HG03575 (cell line): Measurements from ENCODE around the gene ADGRL1.
"Not testable (repeated sequence)": the region's sequence is repeated elsewhere in the genome, so short reads cannot be mapped to it uniquely, and the experiment has no call there.

Experiments used
- ATAC-seq: cut with Tn5 transposase; IDR thresholded peaks from one replicate; pipeline ENCODE4 v1.9.1; 2021; ENCODE audit not compliant: unreplicated experiment, insufficient number of reproducible peaks, low FRiP score; ENCODE audit errors: extremely low read depth

The ADGRL1 gene

DNA sequence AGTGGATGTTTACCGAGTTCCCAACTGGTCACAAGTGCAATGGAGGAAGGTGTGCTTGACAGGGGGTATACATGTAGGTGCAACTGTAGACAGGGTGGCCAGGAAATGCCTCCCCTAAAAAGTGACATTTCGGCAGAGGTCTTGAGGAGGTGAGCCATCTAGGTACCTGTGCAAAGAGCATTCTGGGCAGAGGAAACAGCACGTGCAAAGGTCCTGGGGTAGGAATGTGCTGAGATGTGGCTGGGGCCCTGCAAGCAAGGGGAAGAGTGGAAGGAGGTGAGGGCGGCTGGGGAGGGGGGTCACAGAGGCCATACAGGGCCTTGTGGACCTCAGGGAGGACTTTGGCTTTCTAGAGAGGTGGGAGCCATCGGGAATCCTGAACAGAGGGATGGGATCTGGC lies 8.1 kb downstream of the ADGRL1 start:
- ATAC-seq = no peak

DNA sequence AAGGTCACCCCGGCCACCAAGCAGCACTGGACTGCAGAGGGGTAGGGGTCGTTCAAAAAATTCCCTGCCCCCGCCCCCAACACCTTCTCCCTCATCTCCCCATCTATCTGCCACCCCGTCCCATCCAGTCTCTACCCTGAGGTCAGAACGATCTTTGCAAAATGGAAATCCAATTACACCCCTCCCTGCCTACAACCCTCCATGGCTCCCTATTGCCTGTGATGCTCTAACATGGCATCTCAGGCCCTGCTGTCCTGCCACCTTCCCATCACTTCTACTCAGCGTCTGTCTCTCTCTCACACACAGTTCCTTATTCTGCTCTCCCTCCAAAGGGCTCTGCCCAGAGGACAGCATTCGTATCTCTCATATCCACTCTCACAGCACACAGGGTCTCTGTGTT lies 8.7 kb downstream of the ADGRL1 start:
- ATAC-seq = not testable (repeated sequence)

DNA sequence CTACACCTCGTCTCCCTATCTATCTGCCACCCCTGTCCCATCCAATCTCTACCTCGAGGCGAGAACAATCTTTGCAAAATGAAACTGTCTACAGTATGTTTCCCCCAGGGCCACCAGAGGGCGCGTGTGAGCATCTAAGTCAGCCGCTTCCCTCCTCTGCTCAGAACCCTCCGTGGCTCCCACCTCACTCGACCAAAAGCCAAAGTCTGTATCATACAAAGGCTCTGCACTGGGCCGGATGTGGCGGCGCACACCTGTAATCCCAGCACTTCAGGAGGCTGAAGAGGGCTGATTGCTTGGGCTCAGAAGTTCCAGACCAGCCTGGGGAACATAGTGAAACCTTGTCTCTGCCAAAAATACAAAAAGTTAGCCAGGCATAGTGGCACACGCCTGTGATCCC lies 9.9 kb downstream of the ADGRL1 start:
- ATAC-seq = not testable (repeated sequence)

DNA sequence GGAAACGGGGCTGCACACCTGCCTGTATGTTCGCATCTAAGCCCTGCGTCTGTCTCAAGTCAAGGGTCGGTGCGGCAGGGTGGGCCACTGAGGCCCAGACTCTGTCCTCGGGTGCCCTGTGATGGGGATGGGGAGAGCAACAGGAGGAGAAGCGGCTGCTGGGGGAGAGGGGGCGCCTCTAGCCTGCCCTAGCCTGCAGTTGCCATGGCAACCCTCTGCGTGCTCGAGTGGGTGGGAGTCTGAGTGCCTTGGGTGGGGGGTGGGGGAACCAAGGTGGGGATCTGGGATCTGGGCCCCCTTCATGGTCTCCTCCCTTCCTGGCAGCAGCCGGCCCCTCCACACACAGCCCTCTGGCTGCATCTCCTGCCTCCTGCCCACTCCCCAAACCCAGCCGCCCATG lies 10.8 kb downstream of the ADGRL1 start:
- not testable (repeated sequence) for ATAC-seq

DNA sequence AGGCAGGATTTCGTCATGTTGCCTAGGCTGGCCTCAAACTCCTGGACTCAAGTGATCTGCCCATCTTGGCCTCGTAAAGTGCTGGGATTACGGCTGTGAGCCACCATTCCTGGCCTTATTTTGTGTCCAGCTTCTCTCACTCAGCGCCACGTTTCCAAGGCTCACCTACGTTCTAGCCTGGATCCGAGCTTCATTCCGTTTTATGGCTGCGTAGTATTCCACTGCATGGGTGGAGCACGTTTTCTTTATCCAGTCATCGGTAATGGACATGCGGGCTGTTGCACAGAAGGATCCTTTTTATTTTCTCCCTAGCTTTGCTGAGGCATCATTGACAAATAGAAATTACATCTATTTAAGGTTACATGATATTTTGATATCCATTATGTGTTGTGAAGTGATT lies 16.6 kb downstream of the ADGRL1 start:
- no peak for ATAC-seq

DNA sequence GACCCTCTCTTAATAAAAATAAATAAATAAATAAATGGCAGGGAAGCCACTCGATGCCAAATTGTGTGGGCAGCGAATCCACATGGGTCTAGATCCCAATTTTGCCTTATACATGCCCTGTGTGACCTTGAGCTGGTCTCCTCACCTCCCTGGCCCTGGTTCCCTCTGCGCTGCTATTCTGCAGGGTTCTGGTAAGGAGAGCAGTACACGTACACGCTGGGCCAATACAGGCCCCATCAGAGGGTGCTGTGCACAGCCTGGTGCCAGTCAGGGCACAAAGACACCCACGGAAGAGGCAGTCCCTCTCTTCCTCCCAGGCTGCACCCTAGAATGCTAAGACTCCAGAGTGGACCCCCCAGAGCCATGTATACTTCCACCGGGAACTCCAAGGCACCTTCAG lies 17.9 kb downstream of the ADGRL1 start:
- ATAC-seq = not testable (repeated sequence)

DNA sequence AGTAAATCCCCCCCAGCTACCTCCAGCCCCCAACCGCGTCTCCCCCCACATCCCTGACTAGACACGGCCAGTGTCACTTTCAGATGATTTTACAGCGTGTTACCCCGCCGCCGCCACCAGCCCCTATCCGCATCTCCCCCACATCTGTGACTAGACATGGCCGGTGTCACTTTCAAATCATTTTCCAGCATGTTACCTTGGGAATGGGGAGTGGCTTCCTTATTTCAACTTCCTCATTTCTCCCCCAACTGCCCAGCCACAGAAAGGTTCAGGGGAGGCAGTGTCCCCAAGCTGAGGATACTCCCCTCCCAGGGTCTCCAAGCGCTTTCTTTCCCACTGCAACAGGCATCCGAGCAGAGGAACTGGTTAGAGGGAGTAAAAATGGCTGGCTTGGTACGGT lies 18.4 kb downstream of the ADGRL1 start:
- ATAC-seq = no peak

DNA sequence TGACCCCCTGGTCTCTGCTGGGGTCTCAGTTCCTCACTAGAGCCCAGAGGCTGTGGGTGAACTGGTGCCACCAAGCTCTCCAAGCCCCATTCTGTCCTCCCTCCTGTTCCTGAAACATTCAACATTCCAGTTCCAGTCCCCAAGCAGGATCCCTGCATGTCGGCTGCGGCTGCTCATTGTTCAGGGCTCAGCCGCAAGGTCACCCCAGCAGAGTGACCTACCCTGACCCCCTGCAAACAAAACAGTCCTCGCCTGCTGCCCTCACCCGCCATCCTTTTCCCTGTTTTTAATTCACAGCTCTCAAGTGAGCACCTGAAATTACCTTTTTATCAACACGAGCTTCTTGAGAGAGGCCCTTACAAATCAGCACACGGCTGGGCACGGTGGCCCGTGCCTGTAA lies 19.3 kb downstream of the ADGRL1 start:
- not testable (repeated sequence) for ATAC-seq

DNA sequence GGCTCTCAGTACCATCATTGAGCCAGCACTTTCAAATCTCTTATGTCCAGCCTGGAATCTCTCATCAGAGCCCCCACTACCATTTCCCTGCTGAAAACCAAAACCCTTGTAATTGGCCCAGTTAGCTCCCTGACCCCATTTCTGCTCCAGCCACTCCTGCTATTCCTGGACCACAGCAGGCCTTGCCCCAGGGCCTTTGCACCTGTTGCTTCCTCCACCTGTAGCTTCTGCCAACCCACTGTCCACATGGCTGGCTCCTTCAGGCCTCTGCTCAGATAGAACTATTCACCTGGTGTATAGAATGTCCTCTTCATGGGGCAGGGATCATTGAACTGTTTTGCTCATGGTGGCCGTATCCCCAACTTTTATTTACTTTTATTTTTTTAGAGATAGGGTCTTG lies 20.3 kb downstream of the ADGRL1 start:
- not testable (repeated sequence) for ATAC-seq

DNA sequence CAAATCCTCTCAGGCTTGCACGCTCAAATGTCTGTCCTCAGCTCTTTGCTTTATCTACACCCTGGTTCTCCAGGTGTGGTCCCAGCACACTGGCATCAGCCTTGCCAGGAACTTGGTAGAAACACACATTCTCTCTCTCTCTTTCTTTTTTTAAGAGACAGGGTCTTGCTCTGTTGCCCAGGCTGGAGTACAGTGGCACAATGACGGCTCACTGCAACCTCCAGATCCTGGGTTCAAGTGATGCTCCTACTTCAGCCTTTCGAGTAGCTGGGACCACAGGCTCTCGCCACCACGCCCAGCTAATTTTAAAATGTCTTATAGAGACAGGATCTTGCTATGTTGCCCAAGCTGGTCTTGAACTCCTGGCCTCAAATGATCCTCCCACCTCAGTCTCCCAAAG lies 20.8 kb downstream of the ADGRL1 start:
- no peak for ATAC-seq

DNA sequence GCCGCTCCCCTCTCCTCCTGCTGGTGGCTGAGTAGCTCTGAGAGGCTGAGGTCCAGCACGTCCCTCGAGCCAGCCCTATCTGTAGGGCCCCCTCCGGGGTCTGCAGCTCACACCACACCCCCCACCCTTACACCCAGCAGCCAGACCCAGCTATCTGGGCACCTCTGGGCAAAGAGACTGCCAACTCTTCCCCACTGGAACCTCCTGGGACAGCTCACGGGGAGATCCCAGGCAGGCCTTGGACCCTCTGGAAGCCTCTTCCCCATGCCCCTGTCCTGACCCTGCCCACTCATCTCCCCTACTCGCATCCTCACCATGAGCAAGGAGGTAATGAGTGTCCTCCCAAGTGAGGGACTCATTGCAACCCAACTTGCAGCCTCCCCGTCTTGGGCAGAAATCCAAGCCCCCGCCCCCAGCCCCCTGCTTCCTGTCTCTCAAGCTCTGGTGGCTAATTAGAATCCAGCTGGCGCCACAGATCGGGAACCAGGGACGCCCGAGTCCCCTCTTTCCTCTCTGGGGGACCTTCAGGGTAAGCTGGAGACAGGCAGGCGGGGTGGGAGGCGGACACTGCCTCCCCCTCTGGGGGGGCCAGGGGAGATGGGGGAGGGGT lies 22.1 kb downstream of the ADGRL1 start:
- ATAC-seq = no peak

DNA sequence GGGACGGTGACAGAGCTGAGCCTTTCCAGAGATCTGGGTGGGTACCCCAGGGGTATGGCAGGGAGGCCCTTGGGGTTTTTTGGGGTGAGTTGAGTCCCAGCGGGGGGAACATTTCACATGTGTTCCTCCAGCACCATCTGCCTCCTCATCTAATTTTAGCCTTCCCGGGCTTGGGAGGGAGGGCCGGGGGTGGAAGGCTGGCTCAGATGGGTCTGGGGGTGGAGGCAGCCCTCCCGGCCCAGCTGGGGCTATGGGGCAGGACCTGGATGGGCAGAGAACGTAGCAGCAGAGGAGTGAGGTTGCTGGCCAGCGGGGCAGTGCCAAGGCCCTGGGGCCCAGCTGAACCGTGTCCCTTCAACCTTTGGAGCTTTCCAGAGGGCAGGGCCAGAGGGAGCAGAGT lies 23.5 kb downstream of the ADGRL1 start:
- ATAC-seq = no peak

DNA sequence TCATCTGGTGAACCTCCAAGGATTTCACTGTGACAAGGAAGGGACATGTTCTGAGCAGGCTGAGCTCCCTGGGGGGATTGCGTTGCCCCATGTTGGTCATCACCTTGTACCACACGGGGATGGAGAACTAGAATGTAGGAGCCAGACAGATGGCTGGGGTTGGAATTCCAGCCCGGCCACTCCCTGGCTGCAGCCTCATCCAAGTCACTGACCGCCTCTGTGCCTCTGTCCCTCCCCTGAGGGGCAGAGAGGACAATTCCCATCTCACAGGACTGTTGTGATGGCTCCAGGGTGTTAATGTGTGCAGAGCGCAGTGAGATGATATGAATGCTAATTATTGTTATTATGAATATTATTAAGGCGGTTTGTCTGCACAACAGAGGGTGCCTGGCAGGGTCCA lies 24.1 kb downstream of the ADGRL1 start:
- no peak for ATAC-seq

DNA sequence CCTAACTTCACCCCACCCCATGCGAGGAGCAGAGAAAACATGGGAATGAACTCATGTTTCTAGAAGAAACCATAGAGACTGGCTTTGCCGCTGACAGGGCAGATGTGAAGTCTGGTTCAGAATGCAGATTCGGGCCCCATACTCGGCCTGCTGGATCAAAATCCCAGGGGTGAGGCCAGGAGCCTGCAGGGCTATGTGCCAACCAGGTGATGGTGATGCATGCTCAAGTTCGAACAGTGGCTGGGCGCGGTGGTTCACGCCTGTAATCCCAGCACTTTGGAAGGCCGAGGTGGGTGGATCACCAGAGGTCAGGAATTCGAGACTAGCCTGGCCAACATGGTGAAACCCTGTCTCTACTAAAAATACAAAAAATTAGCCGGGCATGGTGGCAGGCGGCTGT lies 24.8 kb downstream of the ADGRL1 start:
- not testable (repeated sequence) for ATAC-seq

DNA sequence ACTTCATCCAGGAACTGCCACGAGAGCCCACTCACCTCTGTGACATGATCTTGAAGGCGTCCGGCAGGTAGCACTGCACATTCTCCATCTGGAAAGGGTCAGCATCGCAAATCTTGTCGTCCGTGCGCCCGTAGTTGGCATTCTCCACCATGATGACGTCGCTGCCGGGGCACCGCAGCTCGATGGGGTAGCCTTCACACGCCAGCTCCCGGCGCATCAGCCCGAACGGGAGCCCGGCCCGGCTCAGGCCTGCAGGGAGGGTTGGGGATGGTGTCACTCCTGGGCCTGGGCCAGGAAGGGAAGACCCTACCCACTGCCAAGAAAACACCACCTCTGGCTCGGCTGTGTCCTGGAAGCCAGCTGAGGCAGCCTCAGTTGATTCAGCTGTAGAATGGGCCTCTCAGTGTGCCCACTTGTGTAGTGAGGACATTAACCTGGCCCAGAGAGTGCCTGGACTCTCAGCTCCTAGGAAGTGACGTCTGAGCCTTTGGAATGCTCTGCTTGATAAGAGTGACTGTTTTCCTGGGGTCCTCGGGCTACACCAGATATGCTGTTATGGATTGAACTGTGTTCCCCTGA lies 28.4 kb downstream of the ADGRL1 start:
- ATAC-seq = no peak

DNA sequence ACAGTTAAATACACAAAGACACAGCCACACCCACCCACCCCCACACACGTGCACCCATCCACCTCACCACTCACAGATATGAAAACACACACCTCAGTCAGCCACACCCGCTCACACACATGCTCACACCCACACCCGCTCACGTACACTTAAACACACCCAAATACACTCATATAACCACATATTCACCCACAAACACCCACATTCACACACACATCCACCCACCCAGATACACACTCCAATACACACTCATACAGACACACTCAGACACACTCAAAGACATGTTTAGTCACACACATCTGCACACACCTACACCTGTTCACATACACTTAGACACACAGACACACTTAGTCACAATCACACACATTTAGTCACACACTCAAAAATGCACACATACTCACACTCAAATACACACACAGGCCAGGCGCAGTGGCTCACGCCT lies 30.6 kb downstream of the ADGRL1 start:
- no peak for ATAC-seq

DNA sequence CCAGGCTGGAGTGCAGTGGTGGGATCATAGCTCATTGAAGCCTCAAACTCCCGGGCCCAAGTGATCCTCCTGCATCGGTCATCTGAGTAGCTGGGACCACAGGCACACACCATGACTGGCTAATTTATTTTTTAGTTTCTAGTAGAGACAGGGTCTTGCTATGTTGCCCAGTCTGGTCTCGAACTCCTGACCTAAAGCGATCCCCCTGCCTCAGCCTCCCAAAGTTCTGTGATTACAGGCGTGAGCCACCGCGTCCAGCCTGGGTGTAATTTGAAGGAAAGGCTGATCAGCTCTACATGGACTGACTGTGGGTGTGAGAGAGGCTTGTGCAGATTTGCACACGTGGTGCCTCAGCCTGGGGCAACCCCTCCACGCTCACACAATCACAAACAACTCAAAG lies 31.1 kb downstream of the ADGRL1 start:
- ATAC-seq = no peak

DNA sequence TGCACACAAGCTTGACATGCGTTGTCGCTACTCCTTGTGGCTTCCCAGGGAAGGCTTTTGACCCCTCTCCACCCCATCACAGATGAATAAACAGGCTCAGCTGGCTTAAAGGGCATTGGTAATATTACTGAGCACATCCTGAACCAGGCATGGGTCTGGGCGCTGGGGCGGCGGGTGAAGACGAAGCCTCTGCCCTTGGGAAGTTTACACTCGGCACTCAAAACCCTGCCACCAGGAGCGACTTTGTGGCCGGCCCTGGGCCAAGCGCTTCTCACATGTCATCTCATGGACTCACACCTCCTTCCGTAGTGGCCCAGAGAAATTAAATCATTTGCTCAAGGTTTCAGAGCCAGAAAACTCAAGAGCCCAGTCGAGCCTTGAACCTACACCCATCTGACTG lies 37.0 kb downstream of the ADGRL1 start:
- ATAC-seq = no peak

DNA sequence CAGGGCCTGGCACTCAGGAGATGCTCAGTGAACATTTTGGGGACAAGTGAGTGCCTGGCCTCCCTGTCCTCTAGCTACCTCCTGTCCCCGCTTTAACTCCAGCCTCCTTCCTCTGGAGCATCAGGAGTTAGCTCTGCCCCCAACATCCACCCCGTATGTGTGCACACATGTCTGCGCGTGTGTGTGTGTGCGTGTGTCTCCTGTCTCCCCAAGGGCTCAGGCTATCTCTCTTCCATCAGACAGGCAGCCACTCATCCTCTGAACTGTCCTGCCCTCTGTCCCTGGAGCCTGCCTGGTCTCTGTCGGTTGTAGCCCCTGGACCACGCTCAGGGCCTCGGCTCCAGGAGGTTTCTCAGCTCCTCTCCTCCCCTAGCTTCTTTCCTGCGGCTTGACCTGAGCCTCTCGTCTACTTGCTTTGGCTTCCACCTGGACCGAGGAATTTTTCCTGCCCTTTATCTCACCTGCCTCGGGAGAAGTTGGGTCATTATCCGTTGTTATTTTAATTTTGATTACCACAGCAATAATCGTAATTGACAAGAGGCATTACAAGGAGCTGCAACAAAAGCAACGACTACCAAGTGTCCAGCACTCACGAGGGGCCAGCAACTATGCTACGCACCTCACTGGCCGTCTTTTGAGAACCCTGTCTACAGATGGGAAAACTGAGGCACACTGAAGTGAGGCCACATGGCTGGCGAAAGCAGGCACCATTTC lies 37.6 kb downstream of the ADGRL1 start:
- no peak for ATAC-seq

DNA sequence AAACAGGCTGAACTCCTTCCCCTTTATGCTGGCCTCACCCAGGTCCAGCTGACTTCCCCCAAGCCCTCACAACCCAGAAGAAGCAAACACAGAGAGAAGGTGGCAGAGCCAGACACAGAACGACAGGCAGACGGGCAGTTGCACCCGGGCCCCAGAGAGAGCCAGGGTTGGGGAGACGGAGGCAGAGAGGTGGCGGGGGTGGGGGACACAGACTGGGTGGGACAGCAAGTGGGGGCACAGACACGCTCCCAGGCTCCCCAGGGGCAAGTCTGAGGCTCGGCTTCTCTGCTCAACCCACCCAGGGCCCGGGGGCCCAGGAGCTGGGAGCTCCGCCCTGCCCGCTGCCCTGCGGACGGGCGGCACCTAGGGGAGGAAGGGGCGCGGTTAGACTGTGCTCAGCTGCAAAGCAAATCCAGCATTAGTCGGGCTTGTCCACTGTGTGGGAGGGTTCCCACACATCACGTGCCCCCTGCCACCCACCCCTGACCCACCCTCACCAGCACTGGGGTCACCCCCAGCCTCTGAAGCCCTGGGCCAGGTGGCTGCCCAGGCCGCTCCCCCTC lies 38.3 kb downstream of the ADGRL1 start:
- ATAC-seq = no peak
